Adipocyte (in vitro differentiated cells): ENCODE results near the gene NDUFA3.

Experiments
- DNase-seq: peaks from one replicate; pipeline ENCODE4 v3.0.0-alpha.2; 2015; ENCODE audit warnings: low read depth
- H3K27me3 ChIP-seq: replicated peaks from 2 replicates; pipeline ENCODE4 v1.7.0; 2013; ENCODE audit warnings: mild to moderate bottlenecking, low read length, moderate library complexity; ENCODE audit not compliant: control insufficient read depth, insufficient read depth
- H3K36me3 ChIP-seq: 2 replicates; pipeline ENCODE4 v1.7.0; 2013; ENCODE audit warnings: low read length, mild to moderate bottlenecking, moderate library complexity; ENCODE audit not compliant: control insufficient read depth, insufficient read depth, severe bottlenecking
- H3K4me1 ChIP-seq: 2 replicates; pipeline ENCODE4 v1.7.0; 2013; ENCODE audit warnings: mild to moderate bottlenecking, low read length, moderate library complexity; ENCODE audit not compliant: control insufficient read depth, insufficient read depth
- H3K4me3 ChIP-seq: 2 replicates; pipeline ENCODE4 v1.7.0; 2013; ENCODE audit warnings: mild to moderate bottlenecking, low read length, moderate library complexity
- H3K9ac ChIP-seq: 2 replicates; pipeline ENCODE4 v1.7.0; 2013; ENCODE audit warnings: mild to moderate bottlenecking, low read length, moderate library complexity
- H3K9me3 ChIP-seq: 2 replicates; pipeline ENCODE4 v1.7.0; 2013; ENCODE audit warnings: mild to moderate bottlenecking, low read length, moderate library complexity; ENCODE audit not compliant: control insufficient read depth

Gene NDUFA3

GRCh38 chr19:54114340-54115108 lies 11.9 kb downstream of the NDUFA3 start:
- no peaks in the 10 kb centered on the region for H3K27me3 ChIP-seq
- H3K9ac ChIP-seq, result peak overlapping the region; percentile 93
- DNase-seq, result peak; percentile 12
- peaks cover 12% of the 10 kb centered on the region for H3K4me1 ChIP-seq
- peak overlapping the region; percentile 90 for H3K4me3 ChIP-seq
- no peaks in the 10 kb centered on the region for H3K9me3 ChIP-seq
- peaks cover 27% of the 10 kb centered on the region for H3K36me3 ChIP-seq

- Histone ChIP-seq H3K27me3 (no peaks in the 10 kb centered on the region), H3K36me3 (peaks cover 27% of the 10 kb centered on the region), H3K9ac (peak within 1 kb of the TSS; percentile 93), H3K4me1 (peaks cover 12% of the 10 kb centered on the region), H3K4me3 (peak within 1 kb of the TSS; percentile 90), H3K9me3 (no peaks in the 10 kb centered on the region)
- peak; percentile 100 for DNase-seq
These were observed 12.7 kb downstream of the NDUFA3 start, which contains the start of the genes PRPF31 and TFPT for GRCh38 chr19:54115109-54116063. TSS of gene PRPF31 (plus strand) at chr19:54115754. CDS start at chr19:54118279, 2,525 bp downstream. TSS of gene TFPT (minus strand) at chr19:54115657. CDS start at chr19:54115269, 388 bp downstream.

GRCh38 chr19:54121259-54121658 lies 18.6 kb downstream of the NDUFA3 start:
- Histone ChIP-seq H3K4me1 (peaks cover 4% of the 10 kb centered on the region), H3K9me3 (no peaks in the 10 kb centered on the region), H3K36me3 (peaks cover 72% of the 10 kb centered on the region), H3K27me3 (no peaks in the 10 kb centered on the region), H3K4me3 (no peak overlapping the region), H3K9ac (no peak overlapping the region)
- DNase-seq, result no peak

- Histone ChIP-seq H3K9ac (no peak overlapping the region), H3K4me1 (no peaks in the 10 kb centered on the region), H3K27me3 (no peaks in the 10 kb centered on the region), H3K9me3 (no peaks in the 10 kb centered on the region), H3K4me3 (no peak overlapping the region), H3K36me3 (peaks cover 84% of the 10 kb centered on the region)
- no peak for DNase-seq
These were observed 21.0 kb downstream of the NDUFA3 start for GRCh38 chr19:54123682-54124081.

GRCh38 chr19:54124393-54124792 lies 21.7 kb downstream of the NDUFA3 start:
- Histone ChIP-seq H3K4me3 (no peak overlapping the region), H3K27me3 (no peaks in the 10 kb centered on the region), H3K36me3 (peaks cover 86% of the 10 kb centered on the region), H3K9me3 (no peaks in the 10 kb centered on the region), H3K4me1 (no peaks in the 10 kb centered on the region), H3K9ac (no peak overlapping the region)
- no peak for DNase-seq

GRCh38 chr19:54125713-54126112 lies 23.1 kb downstream of the NDUFA3 start:
- Histone ChIP-seq H3K9me3 (no peaks in the 10 kb centered on the region), H3K27me3 (no peaks in the 10 kb centered on the region), H3K4me3 (no peak overlapping the region), H3K4me1 (no peaks in the 10 kb centered on the region), H3K9ac (no peak overlapping the region), H3K36me3 (peaks cover 80% of the 10 kb centered on the region)
- DNase-seq, result no peak

GRCh38 chr19:54127688-54128440 lies 25.2 kb downstream of the NDUFA3 start:
- Histone ChIP-seq H3K36me3 (peaks cover 76% of the 10 kb centered on the region), H3K27me3 (no peaks in the 10 kb centered on the region), H3K4me3 (no peak overlapping the region), H3K4me1 (no peaks in the 10 kb centered on the region), H3K9ac (no peak overlapping the region), H3K9me3 (no peaks in the 10 kb centered on the region)
- no peak for DNase-seq

GRCh38 chr19:54128441-54128725 lies 25.7 kb downstream of the NDUFA3 start:
- no peaks in the 10 kb centered on the region for H3K27me3 ChIP-seq
- no peak overlapping the region for H3K4me3 ChIP-seq
- no peak overlapping the region for H3K9ac ChIP-seq
- H3K4me1 ChIP-seq, result no peaks in the 10 kb centered on the region
- H3K9me3 ChIP-seq, result no peaks in the 10 kb centered on the region
- DNase-seq, result no peak
- peaks cover 71% of the 10 kb centered on the region for H3K36me3 ChIP-seq

- no peak overlapping the region for H3K4me3 ChIP-seq
- peaks cover 65% of the 10 kb centered on the region for H3K36me3 ChIP-seq
- peaks cover 2% of the 10 kb centered on the region for H3K27me3 ChIP-seq
- no peak overlapping the region for H3K9ac ChIP-seq
- DNase-seq, result no peak
- H3K9me3 ChIP-seq, result no peaks in the 10 kb centered on the region
- H3K4me1 ChIP-seq, result no peaks in the 10 kb centered on the region
These were observed 26.4 kb downstream of the NDUFA3 start for GRCh38 chr19:54128796-54129616.

GRCh38 chr19:54129617-54129996 lies 27.0 kb downstream of the NDUFA3 start:
- Histone ChIP-seq H3K36me3 (peaks cover 59% of the 10 kb centered on the region), H3K9me3 (no peaks in the 10 kb centered on the region), H3K4me1 (no peaks in the 10 kb centered on the region), H3K9ac (no peak overlapping the region), H3K4me3 (no peak overlapping the region), H3K27me3 (peaks cover 2% of the 10 kb centered on the region)
- DNase-seq, result no peak
